ENCODE results near the gene HCFC1.

The HCFC1 gene

GRCh38 chrX:153941336-153942252, 30.0 kb downstream of the HCFC1 start:
- ATAC-seq (replicated peaks) (no peak), DNase-seq (no peak)
- Mint-ChIP-seq H3K36me3 (ENCODE audit: insufficient read depth) (peaks cover 3% of the 10 kb centered on the region), H3K9me3 (no peaks in the 10 kb centered on the region), H3K4me3 (peak overlapping the region in 1 of 2 donors; percentile 32), H3K4me1 (ENCODE audit: low read depth in 2 of 2) (peaks cover 2 to 5% of the 10 kb centered on the region in 2 donors), H3K27ac (no peak overlapping the region), H3K27me3 (no peaks in the 10 kb centered on the region)

GRCh38 chrX:153939573-153939972, 32.0 kb downstream of the HCFC1 start:
- no peaks in the 10 kb centered on the region for H3K9me3 Mint-ChIP-seq
- H3K4me1 Mint-ChIP-seq (ENCODE audit: low read depth in 2 of 2): peaks cover 4 to 7% of the 10 kb centered on the region in 2 donors
- H3K36me3 Mint-ChIP-seq (ENCODE audit: insufficient read depth): no peaks in the 10 kb centered on the region
- ATAC-seq (replicated peaks) (no peak), DNase-seq (no peak)
- no peak overlapping the region for H3K27ac Mint-ChIP-seq
- no peaks in the 10 kb centered on the region for H3K27me3 Mint-ChIP-seq
- H3K4me3 Mint-ChIP-seq: no peak overlapping the region

- Mint-ChIP-seq H3K27ac (no peak overlapping the region), H3K27me3 (no peaks in the 10 kb centered on the region), H3K9me3 (no peaks in the 10 kb centered on the region), H3K4me3 (no peak overlapping the region), H3K36me3 (ENCODE audit: insufficient read depth) (no peaks in the 10 kb centered on the region), H3K4me1 (ENCODE audit: low read depth in 2 of 2) (peaks cover 10% of the 10 kb centered on the region in 2 donors)
- no peak for ATAC-seq (replicated peaks)
- no peak for DNase-seq
Observed at GRCh38 chrX:153938226-153938786, 33.3 kb downstream of the HCFC1 start.

GRCh38 chrX:153937056-153937455, 34.6 kb downstream of the HCFC1 start:
- no peak overlapping the region for H3K4me3 Mint-ChIP-seq
- peaks cover 10% of the 10 kb centered on the region in 2 donors for H3K4me1 Mint-ChIP-seq (ENCODE audit: low read depth in 2 of 2)
- no peak overlapping the region for H3K27ac Mint-ChIP-seq
- no peaks in the 10 kb centered on the region for H3K9me3 Mint-ChIP-seq
- peaks cover 3% of the 10 kb centered on the region for H3K36me3 Mint-ChIP-seq (ENCODE audit: insufficient read depth)
- no peak for ATAC-seq (replicated peaks)
- H3K27me3 Mint-ChIP-seq: no peaks in the 10 kb centered on the region
- DNase-seq: no peak

- no peaks in the 10 kb centered on the region for H3K27me3 Mint-ChIP-seq
Observed at GRCh38 chrX:153935326-153935851, 36.2 kb downstream of the HCFC1 start.

GRCh38 chrX:153934762-153935325, 36.8 kb downstream of the HCFC1 start, which contains the start of gene NAA10:
TSS of gene NAA10 (minus strand) at chrX:153935037. CDS start at chrX:153934904, 133 bp downstream.
- Mint-ChIP-seq H3K4me3 (peak within 1 kb of the TSS; percentile 82 to 83), H3K27ac (peak within 1 kb of the TSS; percentile 41 to 65), H3K36me3 (ENCODE audit: insufficient read depth) (peaks cover 12% of the 10 kb centered on the region), H3K4me1 (ENCODE audit: low read depth in 2 of 2) (peaks cover 10 to 11% of the 10 kb centered on the region in 2 donors), H3K9me3 (no peaks in the 10 kb centered on the region), H3K27me3 (no peaks in the 10 kb centered on the region)
- ATAC-seq (replicated peaks) (peak; percentile 78), DNase-seq (peak in 2 of 3 experiments; percentile 22 to 31)

More at GRCh38 chrX:153935326-153935851, 36.2 kb downstream of the HCFC1 start:
- H3K9me3 Mint-ChIP-seq: no peaks in the 10 kb centered on the region
- peak overlapping the region; percentile 66 to 69 for H3K4me3 Mint-ChIP-seq
- peaks cover 7% of the 10 kb centered on the region for H3K36me3 Mint-ChIP-seq (ENCODE audit: insufficient read depth)
- peak overlapping the region in 1 of 2 donors; percentile 38 for H3K27ac Mint-ChIP-seq
- no peak for DNase-seq
- ATAC-seq (replicated peaks): peak; percentile 6
- H3K4me1 Mint-ChIP-seq (ENCODE audit: low read depth in 2 of 2): peaks cover 10 to 11% of the 10 kb centered on the region in 2 donors

GRCh38 chrX:153934148-153934761, 37.4 kb downstream of the HCFC1 start:
- Mint-ChIP-seq H3K4me1 (ENCODE audit: low read depth in 2 of 2) (peaks cover 10 to 13% of the 10 kb centered on the region in 2 donors), H3K27ac (peak overlapping the region; percentile 41 to 65), H3K4me3 (peak overlapping the region; percentile 82 to 83), H3K36me3 (ENCODE audit: insufficient read depth) (peaks cover 12% of the 10 kb centered on the region), H3K9me3 (no peaks in the 10 kb centered on the region), H3K27me3 (no peaks in the 10 kb centered on the region)
- peak; percentile 26 for ATAC-seq (replicated peaks)
- DNase-seq: no peak

- H3K36me3 Mint-ChIP-seq (ENCODE audit: insufficient read depth): peaks cover 12% of the 10 kb centered on the region
- H3K27ac Mint-ChIP-seq: peak overlapping the region; percentile 41 to 65
- no peak for ATAC-seq (replicated peaks)
- H3K9me3 Mint-ChIP-seq: no peaks in the 10 kb centered on the region
- H3K27me3 Mint-ChIP-seq: no peaks in the 10 kb centered on the region
- H3K4me3 Mint-ChIP-seq: peak overlapping the region; percentile 82 to 83
- H3K4me1 Mint-ChIP-seq (ENCODE audit: low read depth in 2 of 2): peaks cover 10 to 13% of the 10 kb centered on the region in 2 donors
- DNase-seq: no peak
Observed at GRCh38 chrX:153933748-153934147, 37.9 kb downstream of the HCFC1 start.

GRCh38 chrX:153932220-153932915, 39.2 kb downstream of the HCFC1 start:
- Mint-ChIP-seq H3K27ac (no peak overlapping the region), H3K9me3 (no peaks in the 10 kb centered on the region), H3K27me3 (no peaks in the 10 kb centered on the region), H3K4me3 (peak overlapping the region in 1 of 2 donors; percentile 21), H3K4me1 (ENCODE audit: low read depth in 2 of 2) (peaks cover 15 to 19% of the 10 kb centered on the region in 2 donors), H3K36me3 (ENCODE audit: insufficient read depth) (peaks cover 22% of the 10 kb centered on the region)
- ATAC-seq (replicated peaks) (no peak), DNase-seq (no peak)

- no peak for DNase-seq
- H3K9me3 Mint-ChIP-seq: no peaks in the 10 kb centered on the region
- peak overlapping the region in 1 of 2 donors; percentile 24 for H3K27ac Mint-ChIP-seq
- no peak for ATAC-seq (replicated peaks)
- peak overlapping the region in 1 of 2 donors; percentile 28 for H3K4me3 Mint-ChIP-seq
- peaks cover 28% of the 10 kb centered on the region for H3K36me3 Mint-ChIP-seq (ENCODE audit: insufficient read depth)
- no peaks in the 10 kb centered on the region for H3K27me3 Mint-ChIP-seq
- H3K4me1 Mint-ChIP-seq (ENCODE audit: low read depth in 2 of 2): peaks cover 21 to 24% of the 10 kb centered on the region in 2 donors
Observed at GRCh38 chrX:153931748-153932147, 39.9 kb downstream of the HCFC1 start.

- peaks cover 18 to 28% of the 10 kb centered on the region in 2 donors for H3K4me1 Mint-ChIP-seq (ENCODE audit: low read depth in 2 of 2)
- peaks cover 33% of the 10 kb centered on the region for H3K36me3 Mint-ChIP-seq (ENCODE audit: insufficient read depth)
- no peaks in the 10 kb centered on the region for H3K27me3 Mint-ChIP-seq
- no peak for DNase-seq
- H3K9me3 Mint-ChIP-seq: no peaks in the 10 kb centered on the region
- H3K4me3 Mint-ChIP-seq: peak overlapping the region in 1 of 2 donors; percentile 28
- ATAC-seq (replicated peaks): no peak
- peak overlapping the region in 1 of 2 donors; percentile 24 for H3K27ac Mint-ChIP-seq
Observed at GRCh38 chrX:153931151-153931550, 40.5 kb downstream of the HCFC1 start.

- no peak for ATAC-seq (replicated peaks)
- H3K9me3 Mint-ChIP-seq: no peaks in the 10 kb centered on the region
- no peak for DNase-seq
- H3K27me3 Mint-ChIP-seq: no peaks in the 10 kb centered on the region
- peaks cover 42% of the 10 kb centered on the region for H3K36me3 Mint-ChIP-seq (ENCODE audit: insufficient read depth)
- H3K4me3 Mint-ChIP-seq: no peak overlapping the region
- H3K27ac Mint-ChIP-seq: peak overlapping the region in 1 of 2 donors; percentile 12
- peaks cover 21 to 28% of the 10 kb centered on the region in 2 donors for H3K4me1 Mint-ChIP-seq (ENCODE audit: low read depth in 2 of 2)
Observed at GRCh38 chrX:153930011-153930910, 41.4 kb downstream of the HCFC1 start.

All from effector memory CD8-positive, alpha-beta T cell (primary cell).